ENCODE results near the gene MNX1. TPM values are rescaled to one million over a fixed set of nuclear protein-coding genes. Genes with fewer than 3 reads are reported as not detected.

The MNX1 gene
- total RNA-seq, 2 donors from 2014 or later: not detected

- H3K27me3 ChIP-seq: no peaks in the 10 kb centered on the region
- H3K9me3 ChIP-seq: peaks cover 0 to 17% of the 10 kb centered on the region in 2 donors
- H3K36me3 ChIP-seq: no peaks in the 10 kb centered on the region
- TF ChIP-seq CTCF (IDR thresholded peaks at IDR 0.05): no peak
- no peak overlapping the region for H3K27ac ChIP-seq
- no peaks in the 10 kb centered on the region for H3K4me1 ChIP-seq
- no peak for DNase-seq (ENCODE audit: low spot score)
- no peak overlapping the region for H3K4me3 ChIP-seq
Observed at GRCh38 chr7:157032128-157032527, 21.7 kb upstream of the MNX1 start.

- Histone ChIP-seq H3K36me3 (no peaks in the 10 kb centered on the region), H3K27me3 (peaks cover 0 to 5% of the 10 kb centered on the region in 2 donors), H3K27ac (no peak overlapping the region), H3K9me3 (no peaks in the 10 kb centered on the region), H3K4me1 (no peaks in the 10 kb centered on the region), H3K4me3 (no peak overlapping the region)
- DNase-seq (ENCODE audit: low spot score): no peak
- TF ChIP-seq CTCF (IDR thresholded peaks at IDR 0.05): no peak
Observed at GRCh38 chr7:157028199-157028903, 17.9 kb upstream of the MNX1 start.

- H3K27me3 ChIP-seq: peaks cover 5 to 7% of the 10 kb centered on the region in 2 donors
Observed at GRCh38 chr7:157027568-157028198, 17.2 kb upstream of the MNX1 start.

GRCh38 chr7:157024716-157025115 lies 14.3 kb upstream of the MNX1 start:
- no peak for TF ChIP-seq CTCF (IDR thresholded peaks at IDR 0.05)

More at GRCh38 chr7:157027568-157028198, 17.2 kb upstream of the MNX1 start:
- TF ChIP-seq CTCF (IDR thresholded peaks at IDR 0.05): no peak
- Histone ChIP-seq H3K4me3 (no peak overlapping the region), H3K4me1 (no peaks in the 10 kb centered on the region), H3K36me3 (no peaks in the 10 kb centered on the region), H3K27ac (no peak overlapping the region), H3K9me3 (no peaks in the 10 kb centered on the region)
- DNase-seq (ENCODE audit: low spot score): no peak

GRCh38 chr7:157023589-157023905 lies 13.1 kb upstream of the MNX1 start:
- Histone ChIP-seq H3K27me3 (peaks cover 37 to 45% of the 10 kb centered on the region in 2 donors), H3K9me3 (no peaks in the 10 kb centered on the region), H3K4me3 (no peak overlapping the region), H3K4me1 (peaks cover 0 to 27% of the 10 kb centered on the region in 2 donors), H3K36me3 (no peaks in the 10 kb centered on the region), H3K27ac (no peak overlapping the region)
- TF ChIP-seq CTCF (IDR thresholded peaks at IDR 0.05): no peak
- DNase-seq (ENCODE audit: low spot score): no peak

More at GRCh38 chr7:157024716-157025115, 14.3 kb upstream of the MNX1 start:
- Histone ChIP-seq H3K27me3 (peaks cover 26 to 33% of the 10 kb centered on the region in 2 donors), H3K9me3 (no peaks in the 10 kb centered on the region), H3K4me3 (no peak overlapping the region), H3K4me1 (peaks cover 0 to 17% of the 10 kb centered on the region in 2 donors), H3K36me3 (no peaks in the 10 kb centered on the region), H3K27ac (no peak overlapping the region)
- DNase-seq (ENCODE audit: low spot score): no peak
